ENCODE data around the gene KHDC3L.
"Not testable (repeated sequence)": the region's sequence is repeated elsewhere in the genome, so short reads cannot be mapped to it uniquely, and the experiment has no call there.

KHDC3L gene

DNA sequence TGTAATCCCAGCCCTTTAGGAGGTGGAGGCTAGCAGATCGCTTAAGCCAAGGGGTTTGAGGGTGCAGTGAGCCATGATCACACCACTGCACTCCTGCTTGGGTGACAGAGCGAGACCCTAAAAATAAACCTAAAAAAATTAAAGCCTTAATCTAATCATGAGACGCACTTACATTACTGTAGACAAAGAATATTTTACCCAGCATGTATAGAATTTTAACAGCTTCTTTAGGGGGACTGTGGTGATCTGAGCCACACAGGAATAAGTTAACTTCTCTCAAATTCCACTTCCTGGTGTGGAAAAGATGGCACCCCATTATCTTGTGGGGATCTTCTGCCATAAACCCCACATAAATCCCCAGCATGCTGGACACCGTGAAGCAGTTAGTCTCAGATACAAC is 9.5 kb downstream of the KHDC3L start:
- DNase-seq = no peak

DNA sequence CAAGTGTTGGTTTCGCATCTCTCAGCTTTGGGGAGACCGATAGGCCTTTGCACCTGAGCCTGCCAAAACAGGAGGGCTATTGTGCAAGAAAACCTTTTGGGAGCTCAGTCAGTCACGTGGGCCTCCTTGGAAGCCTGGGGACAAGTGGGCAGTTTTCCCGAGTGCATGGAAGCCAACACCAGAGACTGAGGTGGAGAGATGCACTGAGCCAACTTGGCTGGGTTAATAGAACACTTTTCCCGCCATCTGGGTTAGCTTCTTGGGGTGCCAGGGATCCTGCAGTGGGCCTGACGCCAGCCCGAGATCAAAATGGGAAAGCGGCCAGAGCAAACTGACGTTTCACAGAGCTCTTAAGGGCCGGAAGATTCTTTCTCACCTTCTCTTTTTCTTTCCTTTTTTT is 10.1 kb downstream of the KHDC3L start:
- no peak for DNase-seq

DNA sequence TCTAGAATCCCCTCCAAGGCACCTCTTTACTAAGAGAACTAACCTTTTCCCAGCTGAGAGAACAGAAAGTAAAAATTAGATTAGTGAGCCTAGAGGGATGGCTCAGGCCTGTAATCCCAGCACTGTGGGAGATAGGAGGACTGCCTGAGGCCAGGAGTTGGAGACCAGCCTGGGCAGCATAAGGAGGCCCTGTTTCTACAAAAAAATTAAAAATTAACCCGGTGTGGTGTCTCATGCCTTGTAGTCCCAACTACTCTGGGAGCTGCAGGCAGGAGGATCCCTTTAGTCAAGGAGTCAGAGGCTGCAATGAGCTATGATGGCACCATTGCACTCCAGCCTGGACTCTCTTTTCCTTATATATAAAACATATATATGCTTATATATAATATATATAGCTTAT is 12.8 kb downstream of the KHDC3L start:
- DNase-seq = no peak

DNA sequence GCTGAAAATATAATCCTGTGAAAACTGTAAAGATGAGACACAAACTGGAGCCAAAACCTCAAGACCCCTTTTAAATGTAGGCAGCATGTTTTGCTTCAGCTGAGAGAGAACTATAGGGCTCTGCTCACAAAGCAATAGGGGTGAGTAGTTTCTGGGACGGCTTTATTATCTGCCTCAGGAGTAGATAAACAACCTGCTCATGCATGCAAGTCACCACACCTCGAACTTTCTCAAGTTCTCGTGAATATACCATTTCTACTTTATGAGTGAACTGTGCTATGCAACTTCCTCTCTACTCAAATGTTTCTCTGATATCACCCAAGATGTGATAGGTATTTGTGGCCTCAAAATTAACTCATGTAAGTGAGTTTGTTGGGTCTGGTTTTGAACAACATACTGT is 14.8 kb downstream of the KHDC3L start:
- no peak for DNase-seq

DNA sequence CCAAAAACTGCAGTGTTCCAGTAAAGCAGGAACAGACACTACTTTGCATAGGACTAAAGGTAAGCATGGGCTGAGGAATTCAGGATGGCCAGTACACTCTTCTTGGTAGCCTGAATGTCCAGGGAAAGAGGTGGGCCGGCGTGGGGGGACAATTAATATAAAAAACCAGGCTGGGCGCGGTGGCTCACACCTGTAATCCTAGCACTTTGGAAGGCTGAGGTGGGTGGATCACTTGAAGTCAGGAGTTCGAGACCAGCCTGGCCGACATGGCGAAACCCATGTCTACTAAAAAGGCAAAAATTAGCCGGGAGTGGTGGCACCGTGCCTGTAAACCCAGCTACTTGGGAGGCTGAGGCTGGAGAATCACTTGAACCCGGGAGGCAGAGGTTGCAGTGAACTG is 19.1 kb downstream of the KHDC3L start:
- DNase-seq = not testable (repeated sequence)

DNA sequence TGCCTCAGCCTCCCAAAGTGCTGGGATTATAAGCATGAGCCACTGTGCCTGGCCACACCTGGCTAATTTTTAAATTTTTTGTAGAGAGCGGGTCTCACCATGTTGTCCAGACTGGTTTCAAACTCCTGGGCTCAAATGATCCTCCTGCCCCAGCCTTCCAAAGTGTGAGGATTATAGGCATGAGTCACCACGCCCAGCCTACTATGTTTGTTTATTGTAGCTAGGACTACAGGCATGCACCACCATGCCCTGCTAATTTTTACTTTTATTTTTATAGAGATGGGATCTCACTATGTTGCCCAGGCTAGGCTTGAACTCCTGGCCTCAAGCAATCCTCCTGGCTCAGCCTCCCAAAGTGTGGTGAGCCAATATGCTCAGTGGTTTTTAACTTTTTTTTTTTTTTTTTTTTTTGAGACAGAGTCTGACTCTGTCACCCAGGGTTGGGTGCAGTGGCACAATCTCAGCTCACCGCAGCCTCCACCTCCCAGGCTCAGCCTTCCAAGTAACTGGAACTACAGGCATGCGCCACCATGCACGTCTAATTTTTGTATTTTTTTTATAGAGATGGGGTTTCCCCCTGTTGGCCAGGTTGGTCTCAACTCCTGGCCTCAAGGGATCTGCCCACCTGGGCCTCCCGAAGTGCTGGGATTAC is 20.1 kb downstream of the KHDC3L start:
- DNase-seq = no peak

DNA sequence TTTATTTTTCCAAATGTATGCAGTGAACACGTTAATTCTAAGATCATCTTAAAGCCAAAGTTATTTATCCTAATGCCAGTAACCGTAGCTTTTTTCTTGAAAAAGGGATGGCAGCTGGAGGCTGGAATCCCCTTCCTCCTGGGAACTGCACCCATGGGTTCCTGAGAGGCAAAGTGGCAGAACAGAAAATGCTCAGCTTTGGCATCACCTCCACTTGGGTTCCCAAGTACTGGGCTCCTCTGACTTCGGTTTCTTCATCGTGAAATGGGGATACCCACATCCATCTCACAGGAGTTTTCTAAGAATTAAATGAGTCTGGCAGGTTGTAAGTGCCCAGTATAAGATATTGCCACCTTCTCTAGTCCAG is 26.0 kb downstream of the KHDC3L start:
- no peak for DNase-seq

DNA sequence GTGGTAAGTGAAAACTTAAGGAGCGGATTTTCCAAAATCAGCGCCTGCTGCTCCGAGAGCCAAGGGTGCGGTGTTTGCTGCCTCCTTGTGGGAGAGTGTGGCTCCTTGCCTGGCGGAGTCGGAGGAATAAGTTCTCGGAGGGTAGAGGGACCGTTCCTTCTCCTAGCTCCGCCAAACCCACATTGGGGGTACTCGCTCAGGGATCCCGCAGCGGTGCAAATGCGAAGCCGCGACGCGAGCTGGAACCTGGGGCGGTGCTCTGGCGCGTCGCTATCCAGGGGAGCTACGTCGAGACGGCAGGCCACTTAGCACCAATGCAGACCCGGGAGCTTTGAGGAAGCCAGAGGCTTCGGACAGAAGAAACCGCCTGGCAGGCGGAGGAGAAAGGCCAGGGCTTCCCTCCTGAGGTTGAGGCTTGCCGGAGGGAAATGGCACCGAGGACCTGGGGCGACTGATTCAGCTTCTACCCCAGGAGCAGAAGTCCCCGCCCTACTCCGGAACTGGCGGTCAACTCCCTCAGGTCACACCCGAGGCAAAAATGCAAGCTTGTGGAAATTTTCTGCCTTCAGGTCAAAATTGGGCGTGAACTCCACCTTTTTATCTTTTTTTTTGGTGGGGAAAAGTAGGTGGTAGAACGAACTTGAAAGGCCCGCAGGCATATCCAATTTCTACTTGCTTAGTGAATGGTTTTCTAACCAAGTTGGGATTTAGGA is 26.5 kb downstream of the KHDC3L start:
- peak; percentile 50 for DNase-seq

DNA sequence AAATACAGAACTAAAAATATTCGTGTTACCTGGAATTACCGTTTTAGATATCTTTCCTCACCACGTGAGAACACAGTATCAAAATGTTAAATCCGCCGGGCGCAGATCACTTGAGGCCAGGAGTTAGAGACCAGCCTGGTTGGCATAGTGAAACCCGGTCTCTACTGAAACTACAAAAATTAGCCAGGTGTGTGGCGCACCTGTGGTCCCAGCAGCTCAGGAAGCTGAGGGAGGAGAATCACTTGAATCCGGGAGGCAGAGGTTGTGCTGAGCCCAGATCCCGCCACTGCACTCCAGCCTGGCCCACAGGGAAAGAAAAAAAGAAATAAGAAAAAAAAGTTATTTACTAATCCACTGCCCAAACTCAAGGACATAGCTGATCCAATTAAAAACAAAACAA is 27.4 kb downstream of the KHDC3L start:
- DNase-seq = no peak

DNA sequence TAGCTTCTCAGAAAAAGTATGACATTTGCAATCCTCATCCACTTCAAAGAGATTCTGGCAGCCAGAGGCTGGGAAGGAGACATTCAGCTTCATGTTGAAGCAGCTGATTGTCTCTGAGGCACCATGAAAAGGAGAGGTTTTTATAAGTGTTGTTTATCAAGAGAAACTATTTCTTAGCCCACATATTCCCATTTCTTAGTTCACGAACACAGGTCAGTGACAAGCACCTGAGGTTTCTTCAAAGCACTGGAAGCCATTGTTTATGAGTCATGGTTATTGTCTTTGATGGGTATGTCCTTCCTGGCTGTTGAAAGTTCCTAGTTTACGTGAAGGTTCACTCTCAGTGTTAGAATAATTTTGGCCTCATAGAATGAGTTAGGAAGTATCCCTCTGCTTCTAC is 29.2 kb downstream of the KHDC3L start:
- no peak for DNase-seq

DNA sequence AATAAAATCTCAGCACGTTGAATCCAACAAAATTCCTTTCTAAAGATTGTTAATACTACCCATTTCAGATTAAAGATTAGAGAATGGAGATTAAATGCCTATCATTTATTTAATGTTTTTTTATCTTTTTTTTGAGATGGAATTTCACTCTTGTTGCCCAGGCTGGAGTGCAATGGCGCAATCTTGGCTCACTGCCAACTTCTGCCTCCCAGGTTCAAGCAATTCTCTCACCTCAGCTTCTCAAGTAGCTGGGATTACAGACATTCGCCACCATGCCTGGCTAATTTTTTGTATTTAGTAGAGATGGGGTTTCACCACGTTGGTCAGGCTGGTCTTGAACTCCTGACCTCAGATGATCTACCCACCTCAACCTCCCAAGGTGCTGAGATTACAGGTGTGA is 29.7 kb downstream of the KHDC3L start:
- not testable (repeated sequence) for DNase-seq

DNA sequence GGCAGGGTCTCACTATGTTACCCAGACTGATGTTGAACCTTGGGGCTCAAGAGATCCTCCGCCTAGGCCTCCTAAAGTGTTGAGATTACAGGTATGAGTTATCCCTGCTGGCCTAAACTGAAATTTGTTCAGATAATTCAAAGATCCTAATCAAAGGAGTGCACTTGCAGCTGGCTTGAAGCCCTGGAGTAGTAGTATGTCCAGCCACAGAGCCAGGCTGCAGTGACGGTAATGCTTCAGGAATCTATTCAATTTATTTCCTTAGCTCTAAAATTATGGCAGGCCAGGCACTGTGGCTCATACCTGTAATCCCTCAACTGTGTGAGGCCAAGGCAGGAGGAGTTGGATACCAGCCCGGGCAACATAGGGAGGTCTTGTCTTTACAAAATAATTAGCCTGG is 30.8 kb downstream of the KHDC3L start:
- DNase-seq = no peak

DNA sequence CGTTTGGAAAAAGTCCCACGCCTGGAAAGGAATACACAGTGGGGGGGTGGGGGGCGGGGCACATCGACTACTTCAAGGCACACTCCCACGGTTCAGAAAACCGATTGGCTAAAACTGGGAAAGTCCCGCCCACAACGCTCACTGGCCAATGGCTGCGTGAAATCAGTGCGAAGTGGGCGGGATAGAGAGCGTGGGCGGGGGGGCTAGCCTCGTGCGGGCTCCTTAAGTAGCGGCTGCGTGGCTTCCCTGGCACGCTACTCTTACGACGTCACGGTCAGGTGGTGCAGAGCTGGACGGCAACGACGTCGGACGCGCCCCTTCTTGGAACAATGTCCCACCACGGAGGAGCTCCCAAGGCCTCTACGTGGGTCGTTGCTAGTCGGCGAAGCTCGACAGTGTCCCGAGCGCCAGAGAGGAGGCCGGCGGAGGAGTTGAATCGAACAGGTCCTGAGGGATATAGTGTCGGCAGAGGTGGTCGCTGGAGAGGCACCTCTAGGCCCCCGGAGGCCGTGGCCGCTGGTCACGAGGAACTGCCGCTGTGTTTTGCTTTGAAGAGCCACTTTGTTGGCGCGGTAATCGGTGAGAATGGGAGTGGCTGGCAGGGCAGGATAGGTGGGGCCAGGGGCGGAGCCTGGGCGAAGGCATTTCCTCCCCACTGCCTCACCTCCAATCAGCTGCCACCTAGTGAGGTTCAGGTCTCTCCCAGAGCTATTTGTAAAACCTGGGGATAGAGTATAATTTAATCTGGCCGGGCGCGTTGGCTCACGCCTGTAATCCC is 32.3 kb downstream of the KHDC3L start, which contains the start of gene DDX43:
TSS of gene DDX43 (plus strand) at position 252 of the 778 bp plus-strand sequence. CDS start at position 330, 78 bp downstream.
- DNase-seq = peak; percentile 43

DNA sequence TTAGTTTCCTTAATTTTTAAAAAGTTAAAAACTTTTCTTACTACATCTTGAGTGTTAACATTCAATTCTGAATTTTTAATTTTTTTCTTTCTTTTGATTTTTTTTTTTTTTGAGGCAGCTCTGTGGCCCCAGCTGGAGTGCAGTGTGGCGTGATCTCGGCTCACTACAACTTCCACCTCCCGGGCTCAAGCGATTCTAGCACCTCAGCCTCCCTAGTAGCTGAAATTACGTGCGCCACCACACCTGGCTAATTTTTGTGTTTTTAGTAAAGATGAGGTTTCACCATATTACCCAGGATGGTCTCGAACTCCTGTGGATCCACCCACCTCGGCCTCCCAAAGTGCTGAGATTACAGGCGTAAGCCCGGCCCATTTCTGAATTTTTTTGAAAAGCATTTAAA is 33.4 kb downstream of the KHDC3L start:
- no peak for DNase-seq

DNA sequence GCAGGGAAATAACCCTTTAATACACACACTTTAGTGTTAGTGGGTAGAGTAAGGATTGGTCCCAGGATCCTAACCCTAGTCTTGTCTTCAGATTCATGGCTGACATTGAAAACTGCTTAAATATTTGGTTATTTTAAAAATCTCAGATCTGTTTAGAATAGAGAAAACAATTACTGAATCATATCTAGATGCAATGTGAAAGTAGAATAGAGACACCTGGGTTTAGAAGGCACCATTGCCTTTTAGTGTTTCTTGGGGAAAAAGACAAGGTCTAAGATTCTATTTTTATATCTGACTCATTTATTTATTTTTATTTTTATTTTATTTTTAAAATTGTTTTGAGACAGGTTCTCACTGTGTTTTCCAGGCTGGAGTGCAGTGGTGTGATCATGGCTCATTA is 38.2 kb downstream of the KHDC3L start:
- no peak for DNase-seq

DNA sequence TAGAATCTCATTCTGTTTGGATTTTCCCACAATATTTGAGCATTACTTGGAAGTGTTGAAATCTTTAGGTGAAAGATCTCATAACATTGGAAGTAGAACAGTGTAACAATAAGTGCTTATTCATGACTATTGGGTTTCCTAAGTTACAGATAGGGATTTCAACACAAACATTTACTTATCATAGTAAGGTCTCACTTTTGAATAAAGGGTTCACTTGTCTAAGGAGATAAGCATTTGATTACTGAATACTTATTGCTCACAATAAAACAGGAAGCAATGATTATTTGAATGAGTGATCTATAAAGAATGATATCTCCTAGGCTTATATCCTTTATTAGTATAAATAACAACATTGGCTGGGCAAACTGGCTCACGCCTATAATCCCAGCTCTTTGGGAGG is 46.9 kb downstream of the KHDC3L start:
- no peak for DNase-seq

DNA sequence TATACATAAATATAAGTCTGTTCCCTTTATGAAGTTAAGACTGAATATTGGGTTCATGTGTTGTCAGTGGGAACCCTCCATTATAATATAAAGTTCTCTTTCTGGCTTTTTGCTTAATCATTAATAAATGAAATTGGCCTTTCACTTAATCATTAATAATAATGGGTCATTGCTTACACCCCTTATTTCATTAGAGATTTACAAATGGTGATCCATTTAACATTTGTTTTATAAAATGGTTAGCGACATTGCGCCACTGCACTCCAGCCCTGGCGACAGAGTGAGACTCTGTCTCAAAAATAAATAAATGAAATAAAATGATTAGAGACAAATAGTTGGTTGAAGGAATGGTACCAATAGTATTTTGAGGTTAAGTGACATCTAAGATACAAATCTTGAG is 50.6 kb downstream of the KHDC3L start:
- no peak for DNase-seq

All from stimulated activated CD4-positive, alpha-beta T cell treated with anti-CD3 and anti-CD28 coated beads, Interleukin-1b, Interleukin-23, amount 100 ng/mL, for 48 hours (primary cell).